Ectodermal cell (in vitro differentiated cells): Measurements from ENCODE around the gene NID1.

Experiments
- H3K27ac ChIP-seq: 2 replicates; pipeline ENCODE4 v1.7.0; 2013; ENCODE audit warnings: mild to moderate bottlenecking, low read depth, low read length; ENCODE audit not compliant: insufficient read depth, poor library complexity, severe bottlenecking
- H3K27me3 ChIP-seq: 2 replicates; pipeline ENCODE4 v1.7.0; 2013; ENCODE audit warnings: mild to moderate bottlenecking, low read length; ENCODE audit not compliant: insufficient read depth, control insufficient read depth, poor library complexity, severe bottlenecking
- H3K36me3 ChIP-seq: one replicate; pipeline ENCODE4 v1.7.0; 2013; ENCODE audit warnings: low read length; ENCODE audit not compliant: control insufficient read depth, insufficient read depth
- H3K4me1 ChIP-seq: one replicate; pipeline ENCODE4 v1.7.0; 2013; ENCODE audit warnings: low read length; ENCODE audit not compliant: control insufficient read depth, insufficient read depth
- H3K4me3 ChIP-seq: 2 replicates; pipeline ENCODE4 v1.7.0; 2013; ENCODE audit warnings: low read depth, low read length, control low read depth; ENCODE audit not compliant: insufficient read depth
- H3K9me3 ChIP-seq: 2 replicates; pipeline ENCODE4 v1.7.0; 2013; ENCODE audit warnings: mild to moderate bottlenecking, low read length, moderate library complexity; ENCODE audit not compliant: control insufficient read depth
- WGBS, 2 experiments: methylation state at CpG; one replicate each; pipeline ENCODE4 v1.1.7; 2013; ENCODE audit warnings: missing lambda C conversion rate in 2 of 2; 5-methylcytosine and 5-hydroxymethylcytosine counted together

The NID1 gene

DNA sequence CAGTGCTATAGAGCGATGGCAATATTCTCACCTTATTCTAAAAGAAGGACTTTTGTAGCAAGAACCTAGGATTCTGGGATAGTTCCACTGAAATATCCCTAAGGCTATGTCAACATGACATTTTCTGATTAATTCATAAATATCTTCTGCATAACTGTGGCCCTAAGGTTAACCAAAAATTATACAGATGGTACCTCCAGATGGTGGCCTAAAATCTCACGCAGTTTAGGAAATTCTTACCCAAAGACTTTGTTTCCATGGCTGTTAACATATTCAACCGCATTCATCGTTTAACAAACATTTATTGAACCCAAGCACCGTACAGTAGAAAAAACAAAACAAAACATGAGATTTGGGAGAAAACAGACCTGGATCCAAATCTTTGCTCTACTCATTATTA lies 19.1 kb downstream of the NID1 start:
- Histone ChIP-seq H3K27ac (no peak overlapping the region), H3K27me3 (no peaks in the 10 kb centered on the region), H3K9me3 (no peaks in the 10 kb centered on the region), H3K36me3 (no peaks in the 10 kb centered on the region), H3K4me1 (no peaks in the 10 kb centered on the region), H3K4me3 (no peak overlapping the region)
- WGBS, 2 experiments, result 95 to 97% methylated on average over 5 of the region's 5 CpGs

DNA sequence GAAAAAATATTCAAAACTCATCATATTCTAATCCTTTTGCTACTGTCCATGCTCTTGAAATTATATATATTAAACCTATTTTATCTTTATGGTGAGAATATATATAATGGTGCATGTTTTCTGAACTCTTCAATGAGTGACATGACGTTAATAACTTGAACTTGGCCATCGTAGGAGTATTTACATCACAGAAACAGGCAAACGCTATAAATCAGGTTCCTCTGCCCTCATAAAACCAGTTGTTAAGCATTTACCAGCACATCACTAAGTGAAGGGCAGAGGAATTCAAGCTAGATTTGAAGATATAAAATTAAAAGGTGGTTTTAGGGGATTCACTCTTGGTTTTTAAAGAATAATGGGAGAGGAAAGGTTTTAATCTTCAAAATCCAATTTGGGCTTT lies 20.5 kb downstream of the NID1 start:
- WGBS, 2 experiments, result 70 to 73% methylated on average over 3 of the region's 3 CpGs

DNA sequence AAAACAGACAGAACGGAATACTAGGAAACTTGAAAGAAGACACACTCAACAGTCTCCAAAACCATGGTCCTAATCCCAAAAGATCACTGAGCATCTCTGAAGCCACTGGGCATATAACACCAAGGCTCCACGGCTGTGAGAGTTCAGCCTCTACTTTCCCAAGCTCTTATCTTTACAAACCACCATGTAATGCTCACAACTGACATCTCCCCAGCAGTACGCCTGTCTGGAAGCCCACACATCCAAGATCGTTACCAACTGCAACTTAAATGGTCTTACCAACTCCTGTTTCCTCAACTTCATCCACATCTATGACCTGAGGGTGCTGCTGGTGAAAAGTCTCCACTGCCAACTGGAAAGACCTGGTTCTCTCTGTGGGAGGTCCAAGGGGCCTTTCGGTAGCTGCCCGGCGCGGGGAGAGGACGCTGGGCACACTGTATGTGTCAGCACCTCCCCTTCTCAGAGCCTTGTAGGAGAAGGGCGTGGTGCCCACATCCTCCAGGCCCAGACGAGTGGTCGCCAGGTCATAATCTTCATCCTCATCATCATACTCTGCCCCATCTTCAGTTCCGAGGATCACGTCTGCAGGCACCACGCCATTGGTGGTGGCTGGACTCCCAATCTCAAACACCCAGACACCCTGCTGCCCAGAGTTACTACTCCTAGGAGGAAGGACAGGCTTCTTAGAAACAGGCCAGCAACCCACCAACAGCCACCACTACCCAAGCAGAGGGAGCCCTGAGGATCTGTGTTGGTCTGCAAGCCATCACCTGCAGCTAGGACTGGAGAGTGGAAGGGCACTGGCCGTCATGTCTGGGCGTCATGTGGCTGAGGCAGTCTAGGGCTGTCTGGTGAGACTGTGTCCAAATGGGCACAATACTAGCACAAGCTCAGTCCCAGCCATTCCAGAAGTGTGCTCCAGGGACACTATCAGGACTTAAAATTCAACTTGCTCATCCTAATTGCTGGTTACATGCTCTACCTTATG lies 23.0 kb downstream of the NID1 start:
- 91 to 93% methylated on average over 17 of the region's 17 CpGs for WGBS, 2 experiments
- H3K36me3 ChIP-seq, result no peaks in the 10 kb centered on the region
- no peak overlapping the region for H3K4me3 ChIP-seq
- no peaks in the 10 kb centered on the region for H3K4me1 ChIP-seq
- H3K9me3 ChIP-seq, result no peaks in the 10 kb centered on the region
- H3K27me3 ChIP-seq, result no peaks in the 10 kb centered on the region
- H3K27ac ChIP-seq, result no peak overlapping the region

More for the DNA sequence above, 20.5 kb downstream of the NID1 start:
- H3K36me3 ChIP-seq, result no peaks in the 10 kb centered on the region
- H3K9me3 ChIP-seq, result no peaks in the 10 kb centered on the region
- H3K27me3 ChIP-seq, result no peaks in the 10 kb centered on the region
- no peak overlapping the region for H3K4me3 ChIP-seq
- no peak overlapping the region for H3K27ac ChIP-seq
- no peaks in the 10 kb centered on the region for H3K4me1 ChIP-seq

DNA sequence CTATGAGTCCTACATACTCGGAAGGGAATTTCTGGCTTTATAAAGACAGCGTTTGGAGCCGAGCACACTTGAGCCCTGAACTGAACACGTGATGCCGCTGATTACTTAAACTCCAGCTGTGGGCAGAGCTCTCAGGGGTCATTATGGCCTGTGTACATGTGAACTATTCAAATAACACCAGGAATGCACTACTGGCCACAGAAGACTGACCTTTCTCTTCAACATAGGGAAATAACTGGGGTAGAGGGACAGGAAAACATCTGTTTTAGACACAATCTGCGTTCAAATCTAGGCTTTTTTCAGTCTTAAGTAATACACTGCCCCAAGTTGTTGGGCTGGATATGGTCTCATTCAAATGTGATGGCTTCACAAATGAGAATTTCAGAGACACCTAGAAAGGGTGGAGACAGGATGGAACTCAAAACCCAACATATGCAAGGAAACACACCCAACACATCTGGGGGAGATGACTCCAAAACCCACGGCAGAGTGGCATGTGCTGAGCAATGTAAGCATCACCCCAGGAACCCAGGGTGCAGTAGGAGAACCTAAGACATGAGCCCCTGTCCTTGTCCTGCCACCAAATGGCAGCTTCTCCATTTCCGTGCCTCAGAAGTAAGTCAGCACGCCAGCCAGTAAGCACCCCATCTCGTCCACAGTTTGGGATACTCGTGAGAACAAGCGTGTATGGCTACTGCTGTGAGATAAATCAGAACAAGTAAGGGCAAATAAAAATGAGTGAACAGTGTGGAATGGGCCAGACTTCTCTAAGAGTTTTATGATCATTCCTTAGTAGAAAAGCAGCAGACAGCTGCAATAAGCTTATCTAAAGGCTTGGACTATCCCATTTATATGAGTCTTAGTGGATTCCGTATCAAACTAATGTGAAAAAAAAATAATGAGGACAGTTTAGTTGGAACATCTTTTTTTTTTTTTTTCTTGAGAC lies 24.9 kb downstream of the NID1 start:
- 94 to 95% methylated on average over 13 of the region's 13 CpGs for WGBS, 2 experiments
- no peak overlapping the region for H3K4me3 ChIP-seq
- no peak overlapping the region for H3K27ac ChIP-seq
- H3K27me3 ChIP-seq, result no peaks in the 10 kb centered on the region
- H3K36me3 ChIP-seq, result no peaks in the 10 kb centered on the region
- no peaks in the 10 kb centered on the region for H3K9me3 ChIP-seq
- H3K4me1 ChIP-seq, result no peaks in the 10 kb centered on the region

DNA sequence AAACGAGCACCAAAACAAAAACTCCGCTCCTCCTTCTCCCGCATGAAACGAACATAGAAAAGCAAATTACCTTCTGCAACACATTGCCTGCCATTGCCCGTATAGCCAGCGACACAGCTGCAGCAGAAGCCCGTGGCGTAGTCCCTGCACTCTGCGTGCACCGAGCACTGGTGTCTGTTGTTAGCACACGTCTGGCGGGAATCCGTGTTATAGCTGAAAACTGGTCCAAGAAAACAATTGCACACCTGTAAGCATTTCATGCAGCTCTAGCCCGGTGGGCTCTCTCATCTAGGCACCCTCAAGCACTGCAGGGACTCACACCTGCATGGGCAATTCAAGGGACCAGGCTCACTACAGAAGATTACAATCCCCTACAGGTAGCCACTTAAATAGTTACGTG lies 26.9 kb downstream of the NID1 start:
- H3K4me1 ChIP-seq, result no peaks in the 10 kb centered on the region
- H3K36me3 ChIP-seq, result no peaks in the 10 kb centered on the region
- no peak overlapping the region for H3K4me3 ChIP-seq
- no peaks in the 10 kb centered on the region for H3K9me3 ChIP-seq
- WGBS, 2 experiments, result 95 to 96% methylated on average over 15 of the region's 15 CpGs
- no peaks in the 10 kb centered on the region for H3K27me3 ChIP-seq
- H3K27ac ChIP-seq, result no peak overlapping the region

DNA sequence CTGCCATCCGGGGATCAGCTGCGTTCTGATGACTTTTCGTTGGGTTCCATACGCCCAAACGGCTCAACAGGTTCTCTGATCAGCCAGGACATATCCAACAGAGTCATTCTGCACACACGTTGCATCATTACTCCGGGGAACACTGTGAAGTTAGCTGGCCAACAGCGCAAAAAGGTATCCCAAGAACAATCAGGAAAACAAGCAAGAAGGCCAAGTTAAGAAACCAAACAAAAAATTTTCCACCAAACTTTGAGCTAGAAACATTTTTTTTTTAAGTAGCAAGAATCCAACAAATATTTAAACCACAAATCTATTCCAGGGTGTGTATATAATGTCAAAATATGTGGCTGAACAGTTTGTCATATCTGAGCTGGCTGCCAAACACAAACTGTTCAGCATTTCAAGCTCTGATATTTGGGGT lies 29.2 kb downstream of the NID1 start:
- Histone ChIP-seq H3K27me3 (no peaks in the 10 kb centered on the region), H3K4me3 (no peak overlapping the region), H3K9me3 (no peaks in the 10 kb centered on the region), H3K4me1 (no peaks in the 10 kb centered on the region), H3K36me3 (no peaks in the 10 kb centered on the region), H3K27ac (no peak overlapping the region)
- 94 to 96% methylated on average over 8 of the region's 8 CpGs for WGBS, 2 experiments

DNA sequence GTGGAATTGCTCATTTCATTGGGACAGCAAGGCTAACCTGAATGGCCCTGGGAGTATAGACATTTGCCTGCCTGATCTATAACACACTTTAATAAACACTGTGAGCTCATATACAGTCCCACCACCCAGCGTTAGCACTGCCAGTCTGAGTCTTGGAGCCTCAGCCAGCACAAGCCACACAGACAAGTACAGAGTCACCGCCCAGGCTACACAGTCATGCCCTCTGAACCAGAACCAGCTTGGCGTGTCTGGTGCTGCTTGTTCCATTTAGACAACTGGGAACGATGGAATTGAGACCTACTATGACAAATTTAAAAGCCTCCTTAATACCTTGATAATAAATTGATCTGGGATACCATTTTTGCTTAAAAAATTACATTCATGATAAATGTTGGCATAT lies 31.6 kb downstream of the NID1 start:
- H3K4me3 ChIP-seq, result no peak overlapping the region
- no peaks in the 10 kb centered on the region for H3K27me3 ChIP-seq
- no peaks in the 10 kb centered on the region for H3K4me1 ChIP-seq
- H3K27ac ChIP-seq, result no peak overlapping the region
- H3K9me3 ChIP-seq, result no peaks in the 10 kb centered on the region
- no peaks in the 10 kb centered on the region for H3K36me3 ChIP-seq
- WGBS, 2 experiments, result 95 to 98% methylated on average over 4 of the region's 4 CpGs

DNA sequence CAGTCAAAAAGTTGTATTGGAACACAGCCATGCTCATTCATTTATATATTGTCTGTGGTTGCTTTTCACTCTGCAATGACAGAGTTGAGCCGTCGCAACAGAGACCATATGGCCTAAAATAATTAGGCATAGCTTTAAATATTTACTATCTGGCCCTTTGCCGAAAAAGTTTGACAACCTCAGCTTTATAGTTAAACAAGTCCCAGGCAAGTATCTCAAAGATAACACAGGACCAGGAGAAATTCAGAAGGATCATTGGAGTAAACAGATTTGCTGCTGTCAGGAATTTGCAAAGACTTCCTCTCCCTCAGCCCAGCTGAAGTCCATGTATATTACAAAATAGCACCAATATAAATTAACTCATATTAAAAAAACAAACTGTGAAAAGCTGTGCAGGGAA lies 34.4 kb downstream of the NID1 start:
- Histone ChIP-seq H3K27ac (no peak overlapping the region), H3K27me3 (no peaks in the 10 kb centered on the region), H3K4me1 (no peaks in the 10 kb centered on the region), H3K36me3 (no peaks in the 10 kb centered on the region), H3K4me3 (no peak overlapping the region), H3K9me3 (no peaks in the 10 kb centered on the region)
- 89 to 95% methylated on average over 3 of the region's 3 CpGs for WGBS, 2 experiments

DNA sequence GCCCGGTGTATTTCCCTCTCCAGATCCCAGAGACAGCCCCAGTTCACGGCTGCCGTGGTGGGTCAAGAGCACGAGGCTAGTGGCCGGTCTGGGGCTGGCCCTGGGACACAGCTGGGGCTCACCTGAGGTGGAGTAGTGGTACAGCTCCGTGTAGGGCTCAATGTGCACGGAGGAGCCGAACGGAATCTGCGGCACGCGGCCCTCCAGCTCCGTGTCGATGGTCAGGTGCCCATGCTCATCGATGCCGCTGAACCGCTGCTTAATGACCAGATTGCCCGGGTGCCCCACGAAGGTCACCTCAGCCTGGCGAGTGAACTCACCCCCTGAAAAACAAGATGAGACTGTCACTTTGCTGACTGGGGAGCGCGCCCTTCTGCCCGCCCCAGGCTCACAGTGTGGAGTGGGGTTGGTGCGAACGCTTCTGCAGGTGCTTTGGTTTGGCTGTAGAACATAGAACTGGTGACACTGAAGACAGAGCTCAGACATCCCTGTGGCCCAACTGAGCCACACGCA lies 35.4 kb downstream of the NID1 start:
- WGBS, 2 experiments, result 96 to 97% methylated on average over 26 of the region's 26 CpGs
- Histone ChIP-seq H3K4me3 (no peak overlapping the region), H3K4me1 (no peaks in the 10 kb centered on the region), H3K9me3 (no peaks in the 10 kb centered on the region), H3K27ac (no peak overlapping the region), H3K36me3 (no peaks in the 10 kb centered on the region), H3K27me3 (no peaks in the 10 kb centered on the region)

DNA sequence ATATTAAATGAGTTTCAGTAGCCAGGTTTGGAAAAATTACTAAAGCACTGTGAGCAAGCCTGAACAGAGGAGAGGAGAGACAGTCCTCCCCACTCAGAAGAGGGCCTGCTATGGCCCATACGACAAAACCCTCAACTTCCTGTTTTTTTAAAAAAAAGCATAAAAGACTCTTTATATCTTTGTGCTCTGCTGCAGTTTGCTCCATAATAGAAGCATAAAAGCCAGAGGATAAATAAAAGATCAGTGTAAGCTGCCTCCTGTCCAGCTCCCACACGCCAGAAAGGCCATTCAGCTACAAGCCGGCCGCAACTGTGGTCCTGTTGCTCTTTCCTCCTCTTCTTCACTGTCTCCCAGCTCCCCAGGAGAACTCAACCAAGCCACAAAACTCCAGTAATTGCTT lies 37.8 kb downstream of the NID1 start:
- no peaks in the 10 kb centered on the region for H3K9me3 ChIP-seq
- no peaks in the 10 kb centered on the region for H3K36me3 ChIP-seq
- no peaks in the 10 kb centered on the region for H3K4me1 ChIP-seq
- no peak overlapping the region for H3K27ac ChIP-seq
- H3K4me3 ChIP-seq, result no peak overlapping the region
- H3K27me3 ChIP-seq, result no peaks in the 10 kb centered on the region
- 92 to 98% methylated on average over 4 of the region's 4 CpGs for WGBS, 2 experiments
